Measurements from ENCODE around the gene NRXN3. TPM values are rescaled to one million over a fixed set of nuclear protein-coding genes. Genes with fewer than 3 reads are reported as not detected.

The NRXN3 gene
- polyA plus RNA-seq, 1 donor from 2014 or later, result 110 TPM

DNA sequence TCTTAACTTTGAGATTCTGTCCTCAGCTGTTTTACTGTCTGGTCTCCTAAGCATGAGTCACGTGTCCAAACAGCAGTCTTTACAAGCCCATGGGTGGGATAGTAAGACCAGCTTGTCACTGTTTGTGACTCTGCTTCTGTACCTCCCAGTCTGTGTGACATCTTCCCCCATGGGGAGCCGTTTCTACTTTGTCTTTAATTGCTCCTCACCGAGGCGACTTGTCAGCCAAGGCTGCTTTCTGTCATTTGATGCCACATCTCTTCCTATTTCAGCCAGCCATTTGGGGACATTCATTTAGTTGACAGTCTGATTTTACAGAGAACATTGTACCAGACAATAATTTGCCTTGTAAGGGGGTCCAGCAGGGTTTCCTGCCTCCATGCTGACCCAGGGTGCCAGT is 534.8 kb downstream of the NRXN3 start:
- H3K4me3 ChIP-seq (ENCODE audit: low read length), result peak overlapping the region; percentile 52
- TF ChIP-seq MXI1 (conservative IDR thresholded peaks at IDR 0.05; ENCODE audit: poor library complexity, severe bottlenecking) (no peak), EP300 (conservative IDR thresholded peaks at IDR 0.05; ENCODE audit: poor library complexity, severe bottlenecking) (peak; percentile 88), EZH2 (IDR thresholded peaks at IDR 0.05; ENCODE audit: borderline replicate concordance, insufficient read depth, low read length, poor library complexity, severe bottlenecking) (no peak), SMC3 (conservative IDR thresholded peaks at IDR 0.05; ENCODE audit: poor library complexity) (no peak), RAD21 (conservative IDR thresholded peaks at IDR 0.05) (no peak), POLR2AphosphoS5 (IDR thresholded peaks at IDR 0.05) (peak; percentile 53), TAF1 (IDR thresholded peaks at IDR 0.05; ENCODE audit: low read depth) (no peak)
- TF ChIP-seq, protein P1, sequence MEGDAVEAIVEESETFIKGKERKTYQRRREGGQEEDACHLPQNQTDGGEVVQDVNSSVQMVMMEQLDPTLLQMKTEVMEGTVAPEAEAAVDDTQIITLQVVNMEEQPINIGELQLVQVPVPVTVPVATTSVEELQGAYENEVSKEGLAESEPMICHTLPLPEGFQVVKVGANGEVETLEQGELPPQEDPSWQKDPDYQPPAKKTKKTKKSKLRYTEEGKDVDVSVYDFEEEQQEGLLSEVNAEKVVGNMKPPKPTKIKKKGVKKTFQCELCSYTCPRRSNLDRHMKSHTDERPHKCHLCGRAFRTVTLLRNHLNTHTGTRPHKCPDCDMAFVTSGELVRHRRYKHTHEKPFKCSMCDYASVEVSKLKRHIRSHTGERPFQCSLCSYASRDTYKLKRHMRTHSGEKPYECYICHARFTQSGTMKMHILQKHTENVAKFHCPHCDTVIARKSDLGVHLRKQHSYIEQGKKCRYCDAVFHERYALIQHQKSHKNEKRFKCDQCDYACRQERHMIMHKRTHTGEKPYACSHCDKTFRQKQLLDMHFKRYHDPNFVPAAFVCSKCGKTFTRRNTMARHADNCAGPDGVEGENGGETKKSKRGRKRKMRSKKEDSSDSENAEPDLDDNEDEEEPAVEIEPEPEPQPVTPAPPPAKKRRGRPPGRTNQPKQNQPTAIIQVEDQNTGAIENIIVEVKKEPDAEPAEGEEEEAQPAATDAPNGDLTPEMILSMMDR (IDR thresholded peaks at IDR 0.05; ENCODE audit: poor library complexity, severe bottlenecking), result no peak
- TF ChIP-seq, protein P2, sequence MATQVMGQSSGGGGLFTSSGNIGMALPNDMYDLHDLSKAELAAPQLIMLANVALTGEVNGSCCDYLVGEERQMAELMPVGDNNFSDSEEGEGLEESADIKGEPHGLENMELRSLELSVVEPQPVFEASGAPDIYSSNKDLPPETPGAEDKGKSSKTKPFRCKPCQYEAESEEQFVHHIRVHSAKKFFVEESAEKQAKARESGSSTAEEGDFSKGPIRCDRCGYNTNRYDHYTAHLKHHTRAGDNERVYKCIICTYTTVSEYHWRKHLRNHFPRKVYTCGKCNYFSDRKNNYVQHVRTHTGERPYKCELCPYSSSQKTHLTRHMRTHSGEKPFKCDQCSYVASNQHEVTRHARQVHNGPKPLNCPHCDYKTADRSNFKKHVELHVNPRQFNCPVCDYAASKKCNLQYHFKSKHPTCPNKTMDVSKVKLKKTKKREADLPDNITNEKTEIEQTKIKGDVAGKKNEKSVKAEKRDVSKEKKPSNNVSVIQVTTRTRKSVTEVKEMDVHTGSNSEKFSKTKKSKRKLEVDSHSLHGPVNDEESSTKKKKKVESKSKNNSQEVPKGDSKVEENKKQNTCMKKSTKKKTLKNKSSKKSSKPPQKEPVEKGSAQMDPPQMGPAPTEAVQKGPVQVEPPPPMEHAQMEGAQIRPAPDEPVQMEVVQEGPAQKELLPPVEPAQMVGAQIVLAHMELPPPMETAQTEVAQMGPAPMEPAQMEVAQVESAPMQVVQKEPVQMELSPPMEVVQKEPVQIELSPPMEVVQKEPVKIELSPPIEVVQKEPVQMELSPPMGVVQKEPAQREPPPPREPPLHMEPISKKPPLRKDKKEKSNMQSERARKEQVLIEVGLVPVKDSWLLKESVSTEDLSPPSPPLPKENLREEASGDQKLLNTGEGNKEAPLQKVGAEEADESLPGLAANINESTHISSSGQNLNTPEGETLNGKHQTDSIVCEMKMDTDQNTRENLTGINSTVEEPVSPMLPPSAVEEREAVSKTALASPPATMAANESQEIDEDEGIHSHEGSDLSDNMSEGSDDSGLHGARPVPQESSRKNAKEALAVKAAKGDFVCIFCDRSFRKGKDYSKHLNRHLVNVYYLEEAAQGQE (IDR thresholded peaks at IDR 0.05; ENCODE audit: borderline replicate concordance), result no peak
- no peaks in the 10 kb centered on the region for H3K79me2 ChIP-seq (replicated peaks; ENCODE audit: insufficient read depth, low read length)
- H3K27me3 ChIP-seq (ENCODE audit: insufficient read depth, low read depth, low read length), result no peaks in the 10 kb centered on the region
- peak overlapping the region; percentile 82 for H3K27ac ChIP-seq (ENCODE audit: low read length)
- H3K4me2 ChIP-seq (ENCODE audit: low read length), result peak overlapping the region; percentile 45
- H2AFZ ChIP-seq (ENCODE audit: low read depth, low read length), result no peak overlapping the region
- no peaks in the 10 kb centered on the region for H3K9me3 ChIP-seq (ENCODE audit: low read length)
- peak overlapping the region; percentile 40 for H3K9ac ChIP-seq (ENCODE audit: low read length)
- no peaks in the 10 kb centered on the region for H4K20me1 ChIP-seq (ENCODE audit: insufficient read depth)
- H3F3A ChIP-seq (ENCODE audit: insufficient read depth, low read length, poor library complexity, severe bottlenecking), result peaks cover 4% of the 10 kb centered on the region
- H3K9me2 ChIP-seq (ENCODE audit: insufficient read depth, low read length), result no peaks in the 10 kb centered on the region
- H3K36me3 ChIP-seq (ENCODE audit: insufficient read depth, low read length), result no peaks in the 10 kb centered on the region

DNA sequence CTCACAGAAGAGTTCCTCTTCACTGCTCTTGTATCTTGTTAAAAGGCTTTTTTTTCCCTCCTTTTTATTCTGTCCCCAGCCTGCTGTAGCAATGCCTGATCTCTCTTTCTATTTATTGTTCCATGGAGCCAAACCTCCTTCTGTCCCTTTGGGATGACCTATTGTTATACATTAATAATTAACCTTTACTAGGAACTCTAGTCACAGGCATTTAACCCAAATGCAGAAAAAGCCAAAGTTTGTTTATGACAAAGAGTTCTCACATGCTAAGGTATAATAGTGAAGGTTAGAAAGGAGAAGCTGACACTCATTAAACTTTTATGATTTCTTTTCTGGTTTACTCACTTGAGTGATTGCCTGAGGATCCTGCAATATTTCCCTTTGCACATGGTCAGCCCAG is 535.8 kb downstream of the NRXN3 start:
- Histone ChIP-seq H3K9ac (ENCODE audit: low read length) (no peak overlapping the region), H3K79me2 (replicated peaks; ENCODE audit: insufficient read depth, low read length) (no peaks in the 10 kb centered on the region), H2AFZ (ENCODE audit: low read depth, low read length) (no peak overlapping the region), H3K4me2 (ENCODE audit: low read length) (peak overlapping the region; percentile 13), H3F3A (ENCODE audit: insufficient read depth, low read length, poor library complexity, severe bottlenecking) (peaks cover 4% of the 10 kb centered on the region), H3K27me3 (ENCODE audit: insufficient read depth, low read depth, low read length) (no peaks in the 10 kb centered on the region), H3K4me3 (ENCODE audit: low read length) (peak overlapping the region; percentile 52), H3K9me2 (ENCODE audit: insufficient read depth, low read length) (no peaks in the 10 kb centered on the region), H3K27ac (ENCODE audit: low read length) (peak overlapping the region; percentile 82), H3K36me3 (ENCODE audit: insufficient read depth, low read length) (no peaks in the 10 kb centered on the region), H3K9me3 (ENCODE audit: low read length) (no peaks in the 10 kb centered on the region), H4K20me1 (ENCODE audit: insufficient read depth) (no peaks in the 10 kb centered on the region)
- TF ChIP-seq EZH2 (IDR thresholded peaks at IDR 0.05; ENCODE audit: borderline replicate concordance, insufficient read depth, low read length, poor library complexity, severe bottlenecking), result no peak
- TF ChIP-seq POLR2AphosphoS5 (IDR thresholded peaks at IDR 0.05), result no peak
- no peak for TF ChIP-seq SMC3 (conservative IDR thresholded peaks at IDR 0.05; ENCODE audit: poor library complexity)
- TF ChIP-seq MXI1 (conservative IDR thresholded peaks at IDR 0.05; ENCODE audit: poor library complexity, severe bottlenecking), result no peak
- no peak for TF ChIP-seq EP300 (conservative IDR thresholded peaks at IDR 0.05; ENCODE audit: poor library complexity, severe bottlenecking)
- TF ChIP-seq, protein P1 (IDR thresholded peaks at IDR 0.05; ENCODE audit: poor library complexity, severe bottlenecking), result no peak
- TF ChIP-seq TAF1 (IDR thresholded peaks at IDR 0.05; ENCODE audit: low read depth), result no peak
- no peak for TF ChIP-seq RAD21 (conservative IDR thresholded peaks at IDR 0.05)
- TF ChIP-seq, protein P2 (IDR thresholded peaks at IDR 0.05; ENCODE audit: borderline replicate concordance), result no peak
